Measurements from ENCODE around the gene PLA2G5.
"Not testable (repeated sequence)": the region's sequence is repeated elsewhere in the genome, so short reads cannot be mapped to it uniquely, and the experiment has no call there.

The PLA2G5 gene, protein sequence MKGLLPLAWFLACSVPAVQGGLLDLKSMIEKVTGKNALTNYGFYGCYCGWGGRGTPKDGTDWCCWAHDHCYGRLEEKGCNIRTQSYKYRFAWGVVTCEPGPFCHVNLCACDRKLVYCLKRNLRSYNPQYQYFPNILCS

DNA sequence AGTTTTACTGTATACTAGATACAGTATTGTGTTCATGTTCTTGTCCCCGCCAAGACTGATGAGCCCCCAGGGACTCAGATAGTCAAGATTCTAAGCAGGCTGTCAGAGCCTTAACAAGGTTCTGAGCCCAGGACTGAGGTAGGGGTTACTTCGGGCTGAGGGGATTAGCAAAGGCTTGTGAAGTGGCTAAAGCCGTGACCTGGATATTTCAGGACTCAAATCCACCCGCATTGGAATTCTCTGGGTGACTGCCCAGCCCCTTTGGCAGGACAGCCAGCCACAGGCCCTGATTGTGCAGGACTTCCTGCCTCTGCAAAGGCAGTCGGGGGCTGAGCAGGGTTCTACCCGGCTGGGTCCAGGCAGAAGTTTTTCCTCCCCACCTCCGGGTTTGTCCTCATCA, at the start of gene PLA2G5:
PLA2G5 (plus strand) TSS at position 321 of the 400 bp plus-strand sequence. CDS start 14,637 bp downstream, outside the sequence.
- Histone ChIP-seq H3K9me3 (ENCODE audit: control insufficient read depth, insufficient read depth, low read length) (no peaks in the 10 kb centered on the region), H3K9ac (ENCODE audit: low read depth, low read length) (no peak within 1 kb of the TSS), H3K4me1 (ENCODE audit: insufficient read depth, low read length) (no peaks in the 10 kb centered on the region), H3K36me3 (ENCODE audit: insufficient read depth, low read length) (no peaks in the 10 kb centered on the region; the same call in 1 of the 2 replicates)

DNA sequence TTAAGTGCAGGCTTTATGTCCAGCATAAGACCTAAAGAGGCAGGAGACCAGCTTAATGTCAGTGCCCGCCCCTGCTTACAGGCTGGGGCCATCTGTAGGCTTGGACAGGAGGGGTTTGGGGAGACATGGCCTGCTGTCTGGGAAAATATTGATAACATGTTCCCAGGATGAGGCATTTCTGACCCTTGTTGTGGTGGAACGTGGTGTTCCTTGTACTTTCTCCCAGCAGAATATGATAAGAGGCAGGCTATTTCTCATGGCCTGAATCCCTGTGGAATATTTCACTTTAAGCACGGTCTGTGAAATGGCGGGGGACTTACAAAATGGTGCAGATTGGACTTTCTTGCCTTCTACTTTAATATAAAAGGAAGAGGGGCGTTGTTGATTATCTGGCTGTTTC, 41.9 kb upstream of the PLA2G5 start:
- Histone ChIP-seq H3K36me3 (ENCODE audit: insufficient read depth, low read length) (no peaks in the 10 kb centered on the region), H3K4me1 (ENCODE audit: insufficient read depth, low read length) (no peaks in the 10 kb centered on the region), H3K9me3 (ENCODE audit: control insufficient read depth, insufficient read depth, low read length) (no peaks in the 10 kb centered on the region), H3K9ac (ENCODE audit: low read depth, low read length) (no peak overlapping the region)

DNA sequence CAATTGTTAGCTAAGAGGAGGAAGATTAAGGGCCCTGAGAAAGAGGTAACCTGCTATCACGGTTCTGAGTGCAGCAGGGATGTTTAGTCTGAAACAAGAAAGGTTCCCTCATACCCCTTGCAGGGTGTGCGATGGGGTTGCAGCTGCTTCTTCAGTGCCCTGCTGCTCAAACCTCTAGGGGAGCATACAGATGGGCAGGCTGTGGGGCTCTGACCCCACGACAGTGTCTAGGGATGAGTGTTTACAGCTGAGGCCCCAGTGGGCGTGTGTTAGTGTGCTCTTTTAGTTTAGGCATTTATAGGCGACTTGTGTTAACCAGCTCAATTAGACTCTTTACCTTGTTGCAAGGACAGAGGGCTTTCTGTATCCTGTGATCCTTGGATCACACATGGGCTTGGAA, 41.3 kb upstream of the PLA2G5 start:
- no peaks in the 10 kb centered on the region for H3K36me3 ChIP-seq (ENCODE audit: insufficient read depth, low read length)
- H3K9ac ChIP-seq (ENCODE audit: low read depth, low read length): no peak overlapping the region
- H3K9me3 ChIP-seq (ENCODE audit: control insufficient read depth, insufficient read depth, low read length): no peaks in the 10 kb centered on the region
- H3K4me1 ChIP-seq (ENCODE audit: insufficient read depth, low read length): no peaks in the 10 kb centered on the region

DNA sequence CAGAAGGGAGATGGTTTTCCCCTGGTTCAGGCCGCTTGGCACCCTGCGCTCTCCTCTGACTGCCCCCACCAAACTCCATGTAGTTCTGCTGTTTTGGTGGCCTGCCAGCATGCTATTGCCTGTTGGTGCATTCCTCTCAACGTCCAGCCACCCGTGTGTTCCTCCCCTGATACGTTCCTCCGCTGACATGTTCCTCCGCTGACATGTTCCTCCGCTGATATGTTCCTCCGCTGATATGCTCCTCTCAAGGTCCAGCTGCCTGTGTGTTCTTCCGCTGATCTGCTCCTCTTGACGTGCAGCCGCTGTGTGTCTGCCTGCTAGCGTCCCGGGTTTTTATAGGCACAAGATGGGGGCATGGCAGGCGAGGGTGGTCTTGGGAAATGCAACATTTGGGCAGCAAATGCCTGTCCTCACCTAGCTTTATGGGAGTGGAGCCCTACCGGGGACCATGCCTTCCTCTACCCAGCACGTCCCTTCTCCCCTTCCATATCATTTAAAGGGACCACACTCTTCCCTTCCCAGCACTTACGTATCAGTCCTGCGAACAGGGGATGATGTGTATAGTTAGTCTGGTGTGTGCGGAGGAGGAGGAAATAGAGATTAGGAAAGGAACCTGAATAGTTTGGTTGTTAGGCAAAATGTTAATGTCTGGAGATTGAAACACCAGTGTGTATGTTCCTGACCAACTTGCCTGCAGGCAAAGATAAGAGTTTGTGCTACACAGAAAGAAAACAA, 40.6 kb upstream of the PLA2G5 start:
- Histone ChIP-seq H3K9ac (ENCODE audit: low read depth, low read length) (no peak overlapping the region), H3K4me1 (ENCODE audit: insufficient read depth, low read length) (no peaks in the 10 kb centered on the region), H3K9me3 (ENCODE audit: control insufficient read depth, insufficient read depth, low read length) (no peaks in the 10 kb centered on the region), H3K36me3 (ENCODE audit: insufficient read depth, low read length) (no peaks in the 10 kb centered on the region)

DNA sequence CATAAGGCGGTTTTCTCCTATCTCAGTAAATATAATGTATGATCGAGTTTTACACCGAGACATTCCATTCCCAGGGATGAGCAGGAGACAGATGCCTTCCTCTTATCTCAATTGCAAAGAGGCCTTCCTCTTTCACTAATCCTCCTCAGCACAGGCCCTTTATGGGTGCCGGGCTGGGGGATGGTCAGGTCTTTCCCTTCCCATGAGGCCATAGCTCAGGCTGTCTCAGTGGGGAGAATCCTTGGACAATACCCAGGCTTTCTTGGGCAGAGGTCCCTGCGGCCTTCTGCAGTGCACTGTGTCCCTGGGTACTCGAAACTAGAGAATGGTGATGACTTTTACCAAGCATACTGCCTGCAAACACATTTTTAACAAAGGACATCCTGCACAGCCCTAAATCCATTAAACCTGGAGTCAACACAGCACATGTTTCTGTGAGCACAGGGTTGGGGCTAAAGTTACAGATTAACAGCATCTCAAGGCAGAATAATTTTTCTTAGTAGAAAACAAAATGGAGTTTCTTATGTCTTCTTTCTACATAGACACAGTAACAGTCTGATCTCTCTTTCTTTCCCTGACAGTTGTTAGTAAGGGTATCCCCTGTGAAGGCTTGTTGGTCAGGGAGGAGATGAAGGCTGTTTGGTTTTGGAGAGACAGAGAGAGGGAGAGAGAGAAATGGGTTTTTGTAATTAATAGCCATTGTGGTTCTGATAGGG, 39.4 kb upstream of the PLA2G5 start:
- not testable (repeated sequence) for H3K9me3 ChIP-seq (ENCODE audit: control insufficient read depth, insufficient read depth, low read length); H3K4me1 ChIP-seq (ENCODE audit: insufficient read depth, low read length); H3K9ac ChIP-seq (ENCODE audit: low read depth, low read length); H3K36me3 ChIP-seq (ENCODE audit: insufficient read depth, low read length)

DNA sequence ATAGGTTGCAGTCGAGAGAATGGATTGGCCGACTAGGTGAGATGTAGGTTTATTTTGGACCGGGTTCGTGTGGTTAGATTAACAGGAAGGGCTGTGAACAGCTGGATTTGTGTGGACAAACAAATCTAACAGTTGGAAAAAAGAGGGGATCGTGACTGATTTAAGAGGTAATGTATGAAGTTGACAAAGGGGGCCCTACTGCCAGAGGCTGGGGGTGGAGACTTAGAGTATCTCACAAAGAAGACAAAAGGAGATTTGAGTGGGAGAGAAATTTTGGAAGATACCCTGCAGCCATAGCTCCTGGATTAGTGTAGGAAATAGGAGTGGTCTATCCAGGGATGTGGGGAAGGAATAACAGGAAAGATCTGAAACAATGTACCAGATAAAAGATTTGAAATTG, 38.8 kb upstream of the PLA2G5 start:
- Histone ChIP-seq H3K9ac (ENCODE audit: low read depth, low read length) (no peak overlapping the region), H3K36me3 (ENCODE audit: insufficient read depth, low read length) (no peaks in the 10 kb centered on the region), H3K9me3 (ENCODE audit: control insufficient read depth, insufficient read depth, low read length) (no peaks in the 10 kb centered on the region), H3K4me1 (ENCODE audit: insufficient read depth, low read length) (no peaks in the 10 kb centered on the region)

DNA sequence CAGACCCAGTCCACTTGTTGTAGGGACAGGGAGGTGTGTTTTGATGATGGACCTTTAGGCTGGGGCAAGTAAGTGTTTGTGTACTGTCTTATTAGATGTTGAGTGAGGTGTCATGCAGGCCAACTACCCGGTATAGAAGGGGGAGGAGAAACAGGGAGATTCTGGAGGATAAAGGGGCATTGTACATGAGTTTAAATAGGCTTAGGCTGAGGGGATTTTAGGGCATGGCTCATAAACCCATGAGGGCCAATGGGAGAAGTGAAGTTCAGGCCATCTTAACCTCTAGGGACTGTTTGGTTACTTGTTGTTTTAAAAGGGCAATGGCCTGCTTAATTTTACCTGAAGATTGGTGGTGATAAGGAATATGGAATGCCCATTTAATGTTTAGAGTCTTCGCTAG, 38.2 kb upstream of the PLA2G5 start:
- H3K36me3 ChIP-seq (ENCODE audit: insufficient read depth, low read length): no peaks in the 10 kb centered on the region
- no peaks in the 10 kb centered on the region for H3K4me1 ChIP-seq (ENCODE audit: insufficient read depth, low read length)
- H3K9me3 ChIP-seq (ENCODE audit: control insufficient read depth, insufficient read depth, low read length): no peaks in the 10 kb centered on the region
- no peak overlapping the region for H3K9ac ChIP-seq (ENCODE audit: low read depth, low read length)

DNA sequence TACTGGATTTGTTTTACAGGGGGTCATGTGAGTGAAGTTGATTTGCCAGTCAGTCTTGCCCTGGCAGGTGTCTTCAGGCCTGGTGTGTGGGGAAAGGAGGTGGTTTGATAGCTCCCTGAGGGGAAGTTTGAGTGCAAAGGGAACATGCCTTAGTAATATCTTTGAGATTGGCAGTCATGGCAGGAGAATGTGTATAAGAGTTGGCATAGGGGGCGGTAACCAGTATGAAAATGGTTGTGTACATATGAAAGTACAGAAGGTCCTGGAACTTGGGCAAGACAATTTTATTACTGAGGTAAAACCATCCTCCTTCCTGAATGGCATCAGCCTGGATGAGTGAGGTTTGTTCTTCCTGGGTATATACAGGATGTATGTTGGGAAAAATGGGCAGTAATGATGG, 37.6 kb upstream of the PLA2G5 start:
- Histone ChIP-seq H3K4me1 (ENCODE audit: insufficient read depth, low read length) (no peaks in the 10 kb centered on the region), H3K36me3 (ENCODE audit: insufficient read depth, low read length) (no peaks in the 10 kb centered on the region), H3K9me3 (ENCODE audit: control insufficient read depth, insufficient read depth, low read length) (no peaks in the 10 kb centered on the region), H3K9ac (ENCODE audit: low read depth, low read length) (no peak overlapping the region)

DNA sequence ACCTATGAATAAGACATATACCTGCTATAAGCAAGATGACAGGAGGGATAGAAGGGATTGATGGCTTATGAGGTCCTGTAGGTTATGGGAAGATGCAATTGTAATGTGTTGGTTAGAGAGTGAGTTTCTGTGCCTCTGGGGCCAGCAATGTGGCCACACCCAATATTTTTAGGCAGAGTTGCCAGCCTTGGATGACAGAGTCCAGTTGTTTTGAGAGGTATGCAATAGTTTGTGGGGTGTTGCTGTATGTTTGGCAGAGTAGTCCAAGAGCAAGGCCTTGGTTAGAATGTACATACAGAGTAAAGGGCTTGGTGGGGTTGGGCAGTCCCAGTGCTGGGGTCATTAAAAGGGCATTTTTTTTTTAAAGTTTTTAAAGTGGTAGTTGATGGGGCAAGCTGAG, 36.6 kb upstream of the PLA2G5 start:
- H3K9me3 ChIP-seq (ENCODE audit: control insufficient read depth, insufficient read depth, low read length): no peaks in the 10 kb centered on the region
- H3K36me3 ChIP-seq (ENCODE audit: insufficient read depth, low read length): no peaks in the 10 kb centered on the region
- H3K4me1 ChIP-seq (ENCODE audit: insufficient read depth, low read length): no peaks in the 10 kb centered on the region
- no peak overlapping the region for H3K9ac ChIP-seq (ENCODE audit: low read depth, low read length)

DNA sequence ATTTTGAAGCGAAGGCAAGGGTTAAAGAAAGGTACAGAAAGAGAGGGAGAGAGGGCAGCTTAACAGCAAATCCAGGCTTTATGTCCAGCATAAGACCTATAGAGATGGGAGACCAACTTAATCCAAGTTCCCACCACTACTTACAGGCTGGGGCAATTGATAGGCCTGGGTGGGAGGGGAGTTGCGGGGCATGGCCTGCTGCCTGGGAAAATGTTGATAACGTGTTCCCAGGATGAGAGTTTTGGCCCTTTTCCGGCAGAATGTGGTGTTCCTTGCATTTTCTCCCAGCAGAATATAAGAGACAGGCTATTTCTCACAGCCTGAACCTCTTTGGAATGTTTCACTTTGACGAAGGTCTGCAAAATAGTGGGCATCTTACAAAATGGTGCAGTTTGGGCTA, 34.9 kb upstream of the PLA2G5 start:
- no peaks in the 10 kb centered on the region for H3K36me3 ChIP-seq (ENCODE audit: insufficient read depth, low read length)
- no peaks in the 10 kb centered on the region for H3K4me1 ChIP-seq (ENCODE audit: insufficient read depth, low read length)
- no peak overlapping the region for H3K9ac ChIP-seq (ENCODE audit: low read depth, low read length)
- no peaks in the 10 kb centered on the region for H3K9me3 ChIP-seq (ENCODE audit: control insufficient read depth, insufficient read depth, low read length)

DNA sequence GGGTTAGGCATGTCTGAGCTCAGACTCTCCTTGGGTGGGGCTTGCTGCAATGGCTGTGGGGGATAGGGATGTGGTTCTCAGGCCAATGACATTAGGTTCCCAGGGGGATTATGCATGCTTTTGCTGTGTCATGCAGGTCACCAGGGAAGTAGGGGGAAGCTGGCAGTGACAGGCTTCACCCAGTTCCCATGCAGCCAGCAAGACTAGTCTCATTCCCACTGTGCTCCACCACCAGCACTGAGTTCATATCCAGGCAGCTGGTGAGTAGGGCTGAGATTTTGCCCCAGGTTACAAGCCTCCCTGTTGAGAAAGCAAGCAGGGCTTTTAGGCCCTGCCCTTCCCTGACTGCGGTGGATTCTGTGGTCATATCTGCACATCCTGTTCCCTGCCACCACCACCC, 32.1 kb upstream of the PLA2G5 start:
- Histone ChIP-seq H3K9ac (ENCODE audit: low read depth, low read length) (no peak overlapping the region), H3K4me1 (ENCODE audit: insufficient read depth, low read length) (no peaks in the 10 kb centered on the region), H3K36me3 (ENCODE audit: insufficient read depth, low read length) (no peaks in the 10 kb centered on the region), H3K9me3 (ENCODE audit: control insufficient read depth, insufficient read depth, low read length) (no peaks in the 10 kb centered on the region)

DNA sequence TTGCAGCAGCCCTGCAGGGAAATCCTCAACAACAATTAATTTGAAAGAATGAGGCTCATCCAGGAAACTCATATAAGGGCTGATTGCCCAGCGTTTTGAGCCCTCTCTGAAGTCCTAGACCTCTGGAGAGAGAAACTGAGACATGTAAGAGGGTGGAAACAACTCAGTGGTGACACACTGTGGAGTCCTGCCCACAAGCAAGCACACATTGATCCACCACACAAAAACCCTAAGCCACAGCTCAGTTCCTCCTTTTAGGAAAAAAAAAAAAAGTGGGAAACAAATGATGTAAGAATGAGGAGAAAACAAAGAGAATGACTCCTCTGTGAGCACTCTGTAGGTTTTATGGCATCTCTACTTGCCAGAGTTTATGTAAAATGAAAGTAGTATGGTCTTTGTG, 22.9 kb upstream of the PLA2G5 start:
- Histone ChIP-seq H3K9me3 (ENCODE audit: control insufficient read depth, insufficient read depth, low read length) (peaks cover 6% of the 10 kb centered on the region), H3K4me1 (ENCODE audit: insufficient read depth, low read length) (no peaks in the 10 kb centered on the region), H3K9ac (ENCODE audit: low read depth, low read length) (no peak overlapping the region), H3K36me3 (ENCODE audit: insufficient read depth, low read length) (no peaks in the 10 kb centered on the region)

DNA sequence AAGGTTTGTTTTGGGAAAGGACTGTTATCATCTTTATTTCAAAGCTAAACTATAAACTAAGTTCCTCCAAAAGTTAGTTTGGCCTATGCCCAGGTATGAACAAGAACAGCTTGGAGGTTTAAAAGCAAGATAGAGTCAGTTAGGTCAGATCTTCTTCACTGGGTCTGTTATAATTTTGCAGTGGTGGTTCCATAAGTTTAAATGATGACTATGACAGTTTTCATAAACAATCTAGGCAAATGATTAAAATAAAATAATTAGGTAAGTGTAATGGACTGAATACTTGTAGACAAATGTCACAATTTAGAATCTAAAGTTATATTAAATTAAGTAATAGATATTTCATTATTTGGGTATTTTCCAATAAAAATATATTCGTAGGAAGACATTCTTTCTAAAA, 21.4 kb upstream of the PLA2G5 start:
- H3K9ac ChIP-seq (ENCODE audit: low read depth, low read length): no peak overlapping the region
- H3K9me3 ChIP-seq (ENCODE audit: control insufficient read depth, insufficient read depth, low read length): peaks cover 6% of the 10 kb centered on the region
- no peaks in the 10 kb centered on the region for H3K4me1 ChIP-seq (ENCODE audit: insufficient read depth, low read length)
- no peaks in the 10 kb centered on the region for H3K36me3 ChIP-seq (ENCODE audit: insufficient read depth, low read length)

DNA sequence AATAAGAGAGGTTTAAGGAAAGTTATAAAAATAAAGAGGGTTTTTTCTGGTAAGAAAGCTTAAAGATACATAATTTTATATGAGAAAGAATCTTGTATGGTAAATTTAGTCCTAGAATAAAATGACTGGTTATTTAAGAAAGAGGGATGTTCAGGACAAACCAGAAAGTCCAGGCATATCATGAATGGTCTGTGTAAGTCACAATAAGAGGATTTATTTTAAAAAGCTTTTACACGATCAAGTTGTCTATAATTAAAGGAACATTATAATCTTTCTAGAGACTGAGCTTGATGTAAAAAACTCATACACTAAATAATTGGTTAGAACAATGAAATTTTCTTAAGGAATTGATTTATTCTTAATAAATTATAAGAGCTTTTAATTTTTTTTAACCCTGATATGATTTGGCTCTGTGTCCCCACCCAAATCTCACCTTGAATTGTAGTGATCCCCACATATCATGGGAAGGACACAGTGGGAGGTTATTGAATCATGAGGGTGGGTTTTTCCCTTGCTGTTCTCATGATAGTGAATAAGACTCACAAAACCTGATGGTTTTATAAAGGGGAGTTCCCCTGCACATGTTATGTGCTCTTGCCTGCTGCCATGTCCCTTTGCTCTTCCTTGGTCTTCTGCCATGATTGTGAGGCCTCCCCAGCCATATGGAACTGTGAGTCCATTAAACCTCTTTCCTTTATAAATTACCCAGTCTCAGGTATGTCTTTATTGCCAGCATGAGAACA, 20.8 kb upstream of the PLA2G5 start:
- H3K4me1 ChIP-seq (ENCODE audit: insufficient read depth, low read length); H3K36me3 ChIP-seq (ENCODE audit: insufficient read depth, low read length); H3K9ac ChIP-seq (ENCODE audit: low read depth, low read length); H3K9me3 ChIP-seq (ENCODE audit: control insufficient read depth, insufficient read depth, low read length): not testable (repeated sequence)

All from ES-I3 (cell line).